IPS-18c (cell line): ENCODE measurements around the gene ATP10B.
"Not testable (repeated sequence)": the region's sequence is repeated elsewhere in the genome, so short reads cannot be mapped to it uniquely, and the experiment has no call there.

ENCODE experiments used
- H3K4me3 ChIP-seq: 2 replicates; pipeline ENCODE4 v1.7.0; 2013; ENCODE audit warnings: low read depth, mild to moderate bottlenecking, low read length, moderate library complexity; ENCODE audit not compliant: insufficient read depth
- H3K9me3 ChIP-seq: one replicate; pipeline ENCODE4 v1.6.1; 2013; ENCODE audit warnings: mild to moderate bottlenecking, low read length, moderate library complexity; ENCODE audit not compliant: control insufficient read depth, insufficient read depth

The ATP10B gene

GRCh38 chr5:160837211-160837610 lies 14.8 kb downstream of the ATP10B start:
- no peaks in the 10 kb centered on the region for H3K9me3 ChIP-seq

GRCh38 chr5:160835818-160836528 lies 16.0 kb downstream of the ATP10B start:
- Histone ChIP-seq H3K9me3 (no peaks in the 10 kb centered on the region), H3K4me3 (no peak overlapping the region)

More at GRCh38 chr5:160837211-160837610, 14.8 kb downstream of the ATP10B start:
- H3K4me3 ChIP-seq: no peak overlapping the region

GRCh38 chr5:160835376-160835775 lies 16.6 kb downstream of the ATP10B start:
- Histone ChIP-seq H3K4me3 (no peak overlapping the region), H3K9me3 (no peaks in the 10 kb centered on the region)

DNA sequence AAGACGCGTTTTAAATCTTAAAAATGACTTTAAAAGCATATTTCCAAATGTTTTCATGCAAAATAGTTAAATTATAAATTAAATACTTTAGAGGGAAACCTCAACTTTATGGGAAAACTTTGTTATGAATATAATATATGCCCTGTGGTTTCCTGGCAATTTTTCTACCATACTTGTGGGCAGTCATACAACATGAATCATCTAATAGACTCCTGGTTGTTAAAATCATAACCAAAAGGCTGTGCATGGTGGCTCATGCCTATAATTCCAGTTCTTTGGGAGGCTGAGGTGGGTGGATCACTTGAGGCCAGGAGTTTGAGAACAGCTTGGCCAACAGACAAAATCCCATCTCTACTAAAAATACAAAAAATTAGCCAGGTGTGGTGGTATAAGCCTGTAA lies 18.2 kb downstream of the ATP10B start:
- Histone ChIP-seq H3K4me3 (no peak overlapping the region), H3K9me3 (no peaks in the 10 kb centered on the region)

GRCh38 chr5:160831801-160832200 lies 20.2 kb downstream of the ATP10B start:
- no peak overlapping the region for H3K4me3 ChIP-seq
- no peaks in the 10 kb centered on the region for H3K9me3 ChIP-seq

GRCh38 chr5:160824301-160825001 lies 27.6 kb downstream of the ATP10B start:
- H3K9me3 ChIP-seq: no peaks in the 10 kb centered on the region
- no peak overlapping the region for H3K4me3 ChIP-seq

- not testable (repeated sequence) for H3K9me3 ChIP-seq, H3K4me3 ChIP-seq
Measured at GRCh38 chr5:160812996-160813395, 39.0 kb downstream of the ATP10B start.

GRCh38 chr5:160805376-160805775 lies 46.6 kb downstream of the ATP10B start:
- Histone ChIP-seq H3K4me3 (no peak overlapping the region), H3K9me3 (no peaks in the 10 kb centered on the region)

DNA sequence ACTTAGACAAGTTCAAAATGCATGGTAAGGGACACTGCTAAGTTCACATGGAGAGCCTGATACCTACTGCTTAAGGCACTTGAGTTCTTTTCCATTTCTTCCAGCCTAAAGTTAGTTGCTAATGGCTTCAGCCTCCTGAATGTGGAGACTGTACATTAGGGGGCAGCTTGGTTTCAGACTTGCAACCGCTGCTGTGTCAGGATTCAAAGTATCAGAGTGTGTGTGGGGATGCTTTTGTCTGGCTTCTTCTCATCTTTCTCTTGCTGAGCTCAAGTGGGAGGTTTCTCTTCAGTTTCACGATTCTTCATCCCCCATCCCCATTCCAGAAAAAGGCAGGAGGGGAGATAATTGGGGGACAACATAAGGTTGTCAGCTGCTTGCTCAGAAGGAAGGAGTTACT lies 49.4 kb downstream of the ATP10B start:
- H3K9me3 ChIP-seq: no peaks in the 10 kb centered on the region
- H3K4me3 ChIP-seq: no peak overlapping the region

DNA sequence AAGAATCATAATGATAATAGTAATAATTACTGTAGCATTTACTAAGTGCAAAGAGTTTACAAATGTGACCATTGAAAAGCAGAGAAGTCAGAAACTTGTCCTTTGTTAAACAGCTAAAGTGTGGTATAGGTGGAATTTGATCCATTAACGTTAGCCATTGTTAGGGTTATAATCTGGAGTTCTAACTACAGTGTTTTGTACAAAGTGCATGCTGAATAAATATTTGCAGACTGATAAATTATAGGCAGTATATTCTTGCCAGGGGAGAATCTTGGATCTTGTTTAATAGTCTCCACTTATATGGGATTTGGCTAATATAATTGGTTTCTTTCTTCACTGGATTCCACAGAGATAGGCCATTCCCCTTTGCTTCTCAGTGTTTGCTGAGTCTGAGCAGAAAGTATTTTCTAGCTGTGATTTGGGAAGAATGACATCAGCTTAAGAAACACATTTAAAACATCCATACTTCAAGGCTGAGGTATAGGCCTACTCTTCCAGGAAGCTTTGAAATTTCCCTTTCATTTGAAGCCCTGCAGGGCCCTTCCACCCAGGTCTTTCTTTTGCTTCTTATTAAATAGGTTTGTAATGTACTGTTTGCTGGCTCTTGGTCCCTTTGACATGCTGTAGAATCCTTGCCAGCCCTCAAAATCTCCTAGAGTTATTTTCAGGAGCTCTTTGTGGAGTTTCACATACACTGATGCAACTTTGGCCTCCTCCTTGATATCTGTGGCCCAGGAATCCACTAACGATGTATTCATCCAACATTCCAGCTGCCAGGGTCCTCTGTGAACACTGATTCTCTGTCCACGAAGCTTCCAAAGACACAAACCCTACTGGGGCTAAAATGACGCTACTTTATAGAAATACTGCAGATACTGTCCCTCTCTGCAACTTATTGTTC lies 51.4 kb downstream of the ATP10B start:
- Histone ChIP-seq H3K4me3 (no peak overlapping the region), H3K9me3 (no peaks in the 10 kb centered on the region)

GRCh38 chr5:160799184-160799583 lies 52.8 kb downstream of the ATP10B start:
- H3K4me3 ChIP-seq: no peak overlapping the region
- no peaks in the 10 kb centered on the region for H3K9me3 ChIP-seq

DNA sequence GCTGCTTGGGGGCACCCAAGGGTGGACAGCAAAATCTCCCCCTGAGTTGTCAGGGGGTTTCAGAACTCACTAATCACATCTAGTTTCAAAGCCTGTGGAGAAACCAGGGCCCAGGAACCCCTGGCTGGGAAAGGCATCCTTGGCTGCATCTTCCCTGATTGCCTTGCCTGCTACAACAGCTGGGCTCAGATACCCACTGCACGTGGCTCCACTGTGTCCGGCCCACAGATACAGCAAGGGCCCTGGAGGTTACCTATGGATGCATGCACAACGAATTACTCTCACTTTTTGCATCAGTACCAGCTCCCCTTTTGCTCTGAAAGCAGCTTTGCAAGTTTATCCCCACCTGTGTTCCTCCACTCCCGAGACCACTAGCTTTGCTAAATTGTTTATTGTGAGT lies 55.0 kb downstream of the ATP10B start:
- H3K4me3 ChIP-seq: no peak overlapping the region
- H3K9me3 ChIP-seq: no peaks in the 10 kb centered on the region

DNA sequence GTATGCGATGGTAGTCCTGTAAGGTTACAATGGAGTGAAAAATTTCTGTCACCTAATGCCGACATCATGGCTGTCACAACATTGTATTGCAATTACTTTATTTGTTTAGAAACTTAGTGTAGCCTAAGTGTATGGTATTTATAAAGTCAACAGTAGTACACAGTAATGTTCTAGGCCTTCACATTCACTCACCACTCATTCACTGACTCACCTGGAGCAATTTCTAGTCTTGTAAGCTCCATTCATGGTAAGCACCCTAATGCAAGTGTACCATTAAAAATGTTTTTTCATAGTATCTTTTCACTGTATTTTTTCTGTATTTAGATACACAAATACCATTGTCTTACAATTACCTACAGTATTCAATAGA lies 58.5 kb downstream of the ATP10B start:
- Histone ChIP-seq H3K9me3 (no peaks in the 10 kb centered on the region), H3K4me3 (no peak overlapping the region)

DNA sequence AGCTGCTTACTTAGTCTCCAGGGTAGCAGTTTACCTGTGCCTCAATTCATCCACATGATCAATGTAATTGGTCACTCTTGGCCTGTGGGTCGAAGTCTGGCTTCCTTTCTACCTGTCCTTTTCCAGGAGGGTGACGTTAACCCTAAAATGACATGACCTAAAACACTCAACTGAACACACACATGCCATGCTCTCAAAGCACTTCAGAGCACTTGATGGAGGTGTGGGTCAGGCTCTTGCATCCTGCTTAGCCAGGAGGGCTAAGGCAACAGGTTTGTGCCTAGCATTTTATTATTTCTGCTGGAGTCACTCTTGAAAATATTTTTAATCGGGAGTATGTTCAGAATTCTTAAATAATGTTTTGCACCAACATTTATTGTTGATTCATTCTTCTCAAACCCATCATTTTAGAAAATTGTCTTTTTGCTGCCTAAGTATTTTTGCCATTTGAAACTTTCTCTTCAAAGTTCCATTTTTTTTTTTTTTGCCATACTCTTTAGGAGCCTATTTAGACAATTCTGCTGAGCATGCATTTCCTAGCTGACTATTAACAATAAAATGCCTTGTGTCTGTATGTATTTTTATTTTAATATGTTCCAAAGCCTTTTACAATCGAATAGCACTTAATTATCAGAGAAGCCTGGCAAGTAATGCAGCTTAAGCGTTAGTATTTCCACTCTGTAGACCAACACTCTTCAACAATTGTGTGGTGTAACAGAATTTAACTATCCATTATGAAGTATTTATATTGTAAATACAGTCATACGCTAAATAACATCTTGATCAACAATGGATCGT lies 59.1 kb downstream of the ATP10B start:
- no peak overlapping the region for H3K4me3 ChIP-seq
- no peaks in the 10 kb centered on the region for H3K9me3 ChIP-seq

DNA sequence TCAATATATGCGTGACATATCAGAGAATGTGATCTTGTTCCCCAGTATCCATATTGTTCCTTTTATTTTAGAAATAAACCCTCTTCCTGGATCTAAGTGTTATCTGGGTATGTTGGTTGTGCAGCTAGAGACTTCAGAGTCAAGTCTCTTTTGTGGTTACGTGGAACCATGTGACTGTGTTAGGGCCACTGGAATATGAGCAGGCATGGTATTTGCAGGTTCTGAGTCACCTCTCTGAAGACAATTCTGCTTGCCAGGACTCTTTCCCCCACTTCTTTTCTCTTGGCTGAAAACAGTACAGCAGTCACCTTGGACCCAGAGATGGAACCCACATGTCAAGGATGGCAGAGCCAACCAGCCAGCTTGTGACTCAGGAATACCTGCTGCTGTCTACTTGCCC lies 59.7 kb downstream of the ATP10B start:
- no peaks in the 10 kb centered on the region for H3K9me3 ChIP-seq
- H3K4me3 ChIP-seq: no peak overlapping the region

DNA sequence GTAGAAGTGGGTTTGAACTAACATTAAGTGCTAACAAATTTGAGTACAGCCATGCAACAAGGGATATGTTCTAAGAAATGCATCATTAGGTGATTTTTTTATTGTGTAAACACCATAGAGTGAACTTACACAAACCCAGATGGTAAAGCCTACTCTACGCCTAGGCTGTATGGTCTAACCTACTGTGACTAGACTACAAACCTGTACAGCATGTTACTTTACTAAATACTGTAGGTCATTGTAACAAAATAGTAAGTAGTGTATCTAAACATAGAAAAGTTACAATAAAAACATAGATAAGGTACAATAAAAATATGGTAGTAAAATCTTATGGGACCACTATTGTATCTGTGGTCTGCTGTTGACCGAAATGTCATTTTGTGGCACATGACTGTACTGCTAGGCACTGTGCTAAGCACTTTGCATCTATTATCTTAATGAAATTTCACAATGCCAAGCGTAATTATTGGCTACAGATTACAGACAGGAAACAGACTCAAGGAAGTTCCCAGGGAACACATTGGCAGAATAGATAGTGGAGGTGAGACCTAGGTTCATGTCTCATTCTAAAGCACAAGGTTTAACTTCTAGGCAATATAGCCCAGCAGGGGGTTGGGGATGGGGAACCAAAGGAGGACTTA lies 62.7 kb downstream of the ATP10B start:
- Histone ChIP-seq H3K4me3 (no peak overlapping the region), H3K9me3 (no peaks in the 10 kb centered on the region)
